ENCODE results near the gene RPTOR.

- TF ChIP-seq CTCF (IDR thresholded peaks at IDR 0.05 in 4 of 5, conservative IDR thresholded peaks at IDR 0.05 in 1 of 5) (no peak), POLR2A (IDR thresholded peaks at IDR 0.05) (no peak)
Measured at GRCh38 chr17:81012574-81013447, 468.2 kb downstream of the RPTOR start.

Data from gastrocnemius medialis (tissue), 4 donors.